MM.1S (cell line): Measurements from ENCODE around the gene TSPYL1.
A peak's percentile ranks its signal among the peaks of the same experiment; 100 is the strongest.
"Not testable (repeated sequence)": the region's sequence is repeated elsewhere in the genome, so short reads cannot be mapped to it uniquely, and the experiment has no call there.

ENCODE experiments used
- DNase-seq: peaks from one replicate; pipeline ENCODE4 v3.0.0-alpha.2; 2015
- H2AFZ ChIP-seq: fragments of 300-600 bp; sonication (generic); 2 replicates; pipeline ENCODE4 v1.6.0; 2016; ENCODE audit warnings: antibody characterized with exemption, low read length
- H3F3A ChIP-seq: fragments of 300-600 bp; sonication (generic); 2 replicates; pipeline ENCODE4 v1.6.1; 2016; ENCODE audit warnings: mild to moderate bottlenecking, antibody characterized with exemption, low read length, moderate library complexity, mixed read lengths; ENCODE audit not compliant: insufficient read depth
- H3K27ac ChIP-seq: fragments of 300-600 bp; sonication (generic); 2 replicates; pipeline ENCODE4 v1.5.1; 2016; ENCODE audit warnings: mild to moderate bottlenecking, low read length
- H3K27me3 ChIP-seq: fragments of 300-600 bp; sonication (generic); replicated peaks from 2 replicates; pipeline ENCODE4 v1.6.0; 2016; ENCODE audit warnings: low read length; ENCODE audit not compliant: insufficient read depth
- H3K36me3 ChIP-seq: fragments of 300-600 bp; sonication (generic); replicated peaks from 2 replicates; pipeline ENCODE4 v1.6.1; 2016; ENCODE audit warnings: mild to moderate bottlenecking, low read length, mixed read lengths; ENCODE audit not compliant: insufficient read depth
- H3K4me1 ChIP-seq: fragments of 300-600 bp; sonication (generic); 2 replicates; pipeline ENCODE4 v1.6.1; 2016; ENCODE audit warnings: low read length, mixed read lengths
- H3K4me2 ChIP-seq: fragments of 300-600 bp; sonication (generic); 2 replicates; pipeline ENCODE4 v1.6.0; 2016; ENCODE audit warnings: low read depth, low read length
- H3K4me3 ChIP-seq: fragments of 300-600 bp; sonication (generic); 2 replicates; pipeline ENCODE4 v1.5.1; 2016; ENCODE audit warnings: low read length, mixed read lengths
- H3K79me2 ChIP-seq: fragments of 300-600 bp; sonication (generic); 2 replicates; pipeline ENCODE4 v1.6.1; 2016; ENCODE audit warnings: mixed run types, low read length, mixed read lengths
- H3K9ac ChIP-seq: fragments of 300-600 bp; sonication (generic); 2 replicates; pipeline ENCODE4 v1.6.1; 2016; ENCODE audit warnings: low read length, mixed read lengths
- H3K9me2 ChIP-seq: fragments of 300-600 bp; sonication (generic); replicated peaks from 2 replicates; pipeline ENCODE4 v1.6.1; 2016; ENCODE audit warnings: mild to moderate bottlenecking, low read length, mixed read lengths; ENCODE audit not compliant: insufficient read depth
- H3K9me3 ChIP-seq: fragments of 300-600 bp; sonication (generic); replicated peaks from 2 replicates; pipeline ENCODE4 v1.6.1; 2016; ENCODE audit warnings: mild to moderate bottlenecking, low read length, mixed read lengths; ENCODE audit not compliant: insufficient read depth
- H4K20me1 ChIP-seq: fragments of 300-600 bp; sonication (generic); 2 replicates; pipeline ENCODE4 v1.6.1; 2016; ENCODE audit warnings: mild to moderate bottlenecking, low read length, moderate library complexity, mixed read lengths; ENCODE audit not compliant: insufficient read depth
- CTCF ChIP-seq: fragments of 300-600 bp; sonication (generic); IDR thresholded peaks from 2 replicates; pipeline ENCODE4 v1.5.1; 2016; ENCODE audit warnings: antibody characterized with exemption, low read length, mixed read lengths
- EZH2 ChIP-seq: fragments of 300-600 bp; sonication (generic); optimal IDR thresholded peaks from 2 replicates; pipeline ENCODE3; 2017; ENCODE audit warnings: low read depth, mild to moderate bottlenecking, antibody characterized with exemption, low read length, mixed read lengths
- EZH2phosphoT487 ChIP-seq: fragments of 300-600 bp; sonication (generic); IDR thresholded peaks from 2 replicates; pipeline ENCODE4 v1.6.1; 2018; ENCODE audit warnings: antibody characterized with exemption, low read length

The TSPYL1 gene

GRCh38 chr6:116287689-116288282 is 8.1 kb upstream of the TSPYL1 start:
- peak; percentile 43 for DNase-seq
- Histone ChIP-seq H3K4me2 (no peak overlapping the region), H3K4me3 (no peak overlapping the region), H3K9me2 (no peaks in the 10 kb centered on the region), H3K9ac (no peak overlapping the region), H3K4me1 (peaks cover 10% of the 10 kb centered on the region), H3K9me3 (no peaks in the 10 kb centered on the region), H2AFZ (no peak overlapping the region), H4K20me1 (no peaks in the 10 kb centered on the region), H3K79me2 (no peaks in the 10 kb centered on the region), H3F3A (no peaks in the 10 kb centered on the region), H3K36me3 (no peaks in the 10 kb centered on the region), H3K27ac (no peak overlapping the region), H3K27me3 (no peaks in the 10 kb centered on the region)
- TF ChIP-seq EZH2phosphoT487 (no peak), CTCF (peak; percentile 74), EZH2 (no peak)

- H4K20me1 ChIP-seq: no peaks in the 10 kb centered on the region
- H3K36me3 ChIP-seq: no peaks in the 10 kb centered on the region
- no peaks in the 10 kb centered on the region for H3K79me2 ChIP-seq
- TF ChIP-seq EZH2 (no peak), EZH2phosphoT487 (no peak), CTCF (no peak)
- no peak overlapping the region for H3K4me2 ChIP-seq
- DNase-seq: no peak
- no peaks in the 10 kb centered on the region for H3K27me3 ChIP-seq
- H3K4me3 ChIP-seq: no peak overlapping the region
- peaks cover 4% of the 10 kb centered on the region for H3K4me1 ChIP-seq
- no peak overlapping the region for H3K9ac ChIP-seq
- H2AFZ ChIP-seq: no peak overlapping the region
- H3K27ac ChIP-seq: no peak overlapping the region
- H3K9me3 ChIP-seq: no peaks in the 10 kb centered on the region
- H3F3A ChIP-seq: no peaks in the 10 kb centered on the region
- no peaks in the 10 kb centered on the region for H3K9me2 ChIP-seq
These were observed 7.1 kb upstream of the TSPYL1 start for GRCh38 chr6:116286773-116287358.

GRCh38 chr6:116284984-116285383 is 5.3 kb upstream of the TSPYL1 start:
- H3K9ac ChIP-seq, H3K4me1 ChIP-seq, H3K36me3 ChIP-seq: not testable (repeated sequence)

GRCh38 chr6:116283191-116283590 is 3.5 kb upstream of the TSPYL1 start:
- no peak for DNase-seq
- H3K4me3 ChIP-seq: no peak overlapping the region
- no peak overlapping the region for H3K27ac ChIP-seq
- no peaks in the 10 kb centered on the region for H3K9me3 ChIP-seq
- H3K9ac ChIP-seq: no peak overlapping the region
- peaks cover 13% of the 10 kb centered on the region for H3F3A ChIP-seq
- H4K20me1 ChIP-seq: no peaks in the 10 kb centered on the region; the same call in 1 of the 2 replicates
- no peaks in the 10 kb centered on the region for H3K27me3 ChIP-seq
- H3K9me2 ChIP-seq: no peaks in the 10 kb centered on the region
- H3K4me1 ChIP-seq: peaks cover 9% of the 10 kb centered on the region; the same call in 1 of the 2 replicates
- no peak overlapping the region for H2AFZ ChIP-seq
- TF ChIP-seq EZH2: no peak
- peaks cover 15% of the 10 kb centered on the region for H3K79me2 ChIP-seq
- H3K36me3 ChIP-seq: no peaks in the 10 kb centered on the region; the same call in 1 of the 2 replicates
- H3K4me2 ChIP-seq: no peak overlapping the region

More at GRCh38 chr6:116284984-116285383, 5.3 kb upstream of the TSPYL1 start:
- not testable (repeated sequence) for H3K79me2 ChIP-seq, H3K27me3 ChIP-seq, H3K9me2 ChIP-seq, H3K9me3 ChIP-seq, H4K20me1 ChIP-seq, H3K4me2 ChIP-seq, H3K4me3 ChIP-seq, H3F3A ChIP-seq, H3K27ac ChIP-seq, DNase-seq, H2AFZ ChIP-seq
